HepG2 (cell line): ENCODE measurements around the gene ZNF618. TPM values are rescaled to one million over a fixed set of nuclear protein-coding genes. Genes with fewer than 3 reads are reported as not detected.

Experiments used
- HOXA3 ChIP-seq: sonication (generic); formaldehyde crosslinking; IDR thresholded peaks from 2 replicates; pipeline ENCODE4 v1.5.0; 2020; ENCODE audit warnings: missing genetic modification reagents
- NKX3-1 ChIP-seq: sonication (generic); formaldehyde crosslinking; IDR thresholded peaks from 2 replicates; pipeline ENCODE4 v1.5.0; 2020; ENCODE audit warnings: missing genetic modification reagents
- TCF7 ChIP-seq: sonication (generic); IDR thresholded peaks from 2 replicates; pipeline ENCODE4 v1.6.1; 2016; ENCODE audit warnings: antibody characterized with exemption, low read depth
- ZNF234 ChIP-seq: sonication (generic); formaldehyde crosslinking; conservative IDR thresholded peaks from 2 replicates; pipeline ENCODE4 v1.5.1; 2020; ENCODE audit warnings: mild to moderate bottlenecking, missing genetic modification reagents
- ZNF335 ChIP-seq: sonication (generic); formaldehyde crosslinking; IDR thresholded peaks from 2 replicates; pipeline ENCODE4 v1.4.0; 2020; ENCODE audit warnings: missing genetic modification reagents
- ZNF615 ChIP-seq: sonication (generic); formaldehyde crosslinking; IDR thresholded peaks from 2 replicates; pipeline ENCODE4 v1.5.0; 2020; ENCODE audit warnings: mild to moderate bottlenecking, missing genetic modification reagents, borderline replicate concordance
- ZNF660 ChIP-seq: sonication (generic); formaldehyde crosslinking; IDR thresholded peaks from 2 replicates; pipeline ENCODE4 v1.5.1; 2020; ENCODE audit warnings: mild to moderate bottlenecking, low read depth, missing genetic modification reagents, borderline replicate concordance
- ZNF761 ChIP-seq: sonication (generic); formaldehyde crosslinking; conservative IDR thresholded peaks from 2 replicates; pipeline ENCODE4 v1.4.0; 2020; ENCODE audit warnings: mild to moderate bottlenecking, missing genetic modification reagents
- polyA plus RNA-seq, 8 experiments: library from polyadenylated mRNA; depleted of rRNA in 3 of 8; stranded (reverse) in 7 of 8; unstranded in 1 of 8; fragments of >200 nt; fragmentation: Illumina TruSeq in 4 of 8; extraction: Trizol in 4 of 8; gene quantifications; 2 replicates each; pipeline versions ENCODE4 v1.2.1 to v1.2.3, GENCODE V29; 2011 to 2016; ENCODE audit warnings: low read depth in 4 of 8, missing spikeins in 1 of 8, mixed read lengths in 1 of 8; ENCODE audit not compliant: insufficient read depth in 1 of 8
- total RNA-seq, 5 experiments: library from RNA; depleted of rRNA; stranded (reverse); fragments of >200 nt; fragmentation: Illumina TruSeq; extraction: Trizol; gene quantifications; 2 replicates each; pipeline ENCODE4 v1.2.3, GENCODE V29; 2016; ENCODE audit warnings: low read depth in 1 of 5
- TF ChIP-seq, protein P1 (sequence below): sonication (generic); formaldehyde crosslinking; IDR thresholded peaks from 2 replicates; pipeline ENCODE4 v1.9.0; 2022; ENCODE audit warnings: missing genetic modification reagents, mild to moderate bottlenecking, borderline replicate concordance
- TF ChIP-seq, protein P2 (sequence below): sonication (generic); IDR thresholded peaks from 2 replicates; pipeline ENCODE4 v1.6.1; 2016; ENCODE audit warnings: low read depth, borderline replicate concordance

The ZNF618 gene
- total and polyA plus RNA-seq, 2 of the 13 experiments (the other 11 are each of a cell fraction or from before 2014, with no cell fraction given): 0.07 TPM

- TF ChIP-seq, protein P1, sequence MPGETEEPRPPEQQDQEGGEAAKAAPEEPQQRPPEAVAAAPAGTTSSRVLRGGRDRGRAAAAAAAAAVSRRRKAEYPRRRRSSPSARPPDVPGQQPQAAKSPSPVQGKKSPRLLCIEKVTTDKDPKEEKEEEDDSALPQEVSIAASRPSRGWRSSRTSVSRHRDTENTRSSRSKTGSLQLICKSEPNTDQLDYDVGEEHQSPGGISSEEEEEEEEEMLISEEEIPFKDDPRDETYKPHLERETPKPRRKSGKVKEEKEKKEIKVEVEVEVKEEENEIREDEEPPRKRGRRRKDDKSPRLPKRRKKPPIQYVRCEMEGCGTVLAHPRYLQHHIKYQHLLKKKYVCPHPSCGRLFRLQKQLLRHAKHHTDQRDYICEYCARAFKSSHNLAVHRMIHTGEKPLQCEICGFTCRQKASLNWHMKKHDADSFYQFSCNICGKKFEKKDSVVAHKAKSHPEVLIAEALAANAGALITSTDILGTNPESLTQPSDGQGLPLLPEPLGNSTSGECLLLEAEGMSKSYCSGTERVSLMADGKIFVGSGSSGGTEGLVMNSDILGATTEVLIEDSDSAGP: peak; percentile 87
- TF ChIP-seq ZNF761 (no peak), ZNF234 (CRISPR knock-in tag) (no peak), NKX3-1 (CRISPR knock-in tag) (no peak), TCF7 (no peak), ZNF660 (CRISPR knock-in tag) (no peak), ZNF615 (CRISPR knock-in tag) (no peak), ZNF335 (CRISPR knock-in tag) (no peak), HOXA3 (CRISPR knock-in tag) (no peak; the same call in 1 of the 2 replicates)
- TF ChIP-seq, protein P2, sequence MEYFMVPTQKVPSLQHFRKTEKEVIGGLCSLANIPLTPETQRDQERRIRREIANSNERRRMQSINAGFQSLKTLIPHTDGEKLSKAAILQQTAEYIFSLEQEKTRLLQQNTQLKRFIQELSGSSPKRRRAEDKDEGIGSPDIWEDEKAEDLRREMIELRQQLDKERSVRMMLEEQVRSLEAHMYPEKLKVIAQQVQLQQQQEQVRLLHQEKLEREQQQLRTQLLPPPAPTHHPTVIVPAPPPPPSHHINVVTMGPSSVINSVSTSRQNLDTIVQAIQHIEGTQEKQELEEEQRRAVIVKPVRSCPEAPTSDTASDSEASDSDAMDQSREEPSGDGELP: peak; percentile 70; the same call in 1 of the 2 replicates
These were observed 223.0 kb downstream of the ZNF618 start, which contains the start of gene KIF12 (continued) for GRCh38 chr9:114098936-114099668.
